Inflammatory macrophage treated with lipopolysaccharide for 4 hours (primary cell): ENCODE data around the gene FADS6.

Experiments
- DNase-seq: peaks from one replicate; pipeline ENCODE4 v3.0.0-alpha.2; 2020

FADS6 gene

GRCh38 chr17:74865504-74866197 lies 27.8 kb downstream of the FADS6 start:
- no peak for DNase-seq

GRCh38 chr17:74864866-74865395 lies 28.5 kb downstream of the FADS6 start:
- DNase-seq, result peak; percentile 62

DNA sequence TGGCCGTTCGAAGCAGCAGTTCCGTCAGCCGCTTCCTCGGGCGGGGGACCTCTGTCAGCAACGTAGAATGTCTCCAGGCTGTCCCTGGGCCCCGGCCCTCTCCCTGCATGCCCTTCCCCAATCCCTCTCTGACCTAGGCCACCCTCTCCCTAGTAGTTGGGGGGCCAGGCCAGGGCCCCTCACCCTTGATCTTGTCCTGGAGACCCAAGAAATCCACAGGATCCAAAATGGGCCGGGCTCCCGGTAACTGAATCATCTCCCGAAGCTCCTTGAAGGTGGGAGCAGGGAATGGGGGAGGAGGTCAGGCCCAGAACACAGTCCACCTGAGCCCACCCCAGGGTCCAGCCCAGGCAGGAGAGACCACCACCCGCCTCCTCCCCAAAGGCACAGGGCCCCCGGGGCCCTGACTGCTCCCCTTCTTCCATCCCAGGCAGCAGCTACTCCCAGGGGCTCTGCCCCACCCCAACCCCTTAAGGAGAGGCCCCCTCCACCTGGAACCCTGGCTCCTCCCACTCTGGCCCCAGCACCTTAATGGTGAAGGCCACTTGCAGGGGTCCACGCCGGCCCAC lies 29.1 kb downstream of the FADS6 start:
- no peak for DNase-seq

DNA sequence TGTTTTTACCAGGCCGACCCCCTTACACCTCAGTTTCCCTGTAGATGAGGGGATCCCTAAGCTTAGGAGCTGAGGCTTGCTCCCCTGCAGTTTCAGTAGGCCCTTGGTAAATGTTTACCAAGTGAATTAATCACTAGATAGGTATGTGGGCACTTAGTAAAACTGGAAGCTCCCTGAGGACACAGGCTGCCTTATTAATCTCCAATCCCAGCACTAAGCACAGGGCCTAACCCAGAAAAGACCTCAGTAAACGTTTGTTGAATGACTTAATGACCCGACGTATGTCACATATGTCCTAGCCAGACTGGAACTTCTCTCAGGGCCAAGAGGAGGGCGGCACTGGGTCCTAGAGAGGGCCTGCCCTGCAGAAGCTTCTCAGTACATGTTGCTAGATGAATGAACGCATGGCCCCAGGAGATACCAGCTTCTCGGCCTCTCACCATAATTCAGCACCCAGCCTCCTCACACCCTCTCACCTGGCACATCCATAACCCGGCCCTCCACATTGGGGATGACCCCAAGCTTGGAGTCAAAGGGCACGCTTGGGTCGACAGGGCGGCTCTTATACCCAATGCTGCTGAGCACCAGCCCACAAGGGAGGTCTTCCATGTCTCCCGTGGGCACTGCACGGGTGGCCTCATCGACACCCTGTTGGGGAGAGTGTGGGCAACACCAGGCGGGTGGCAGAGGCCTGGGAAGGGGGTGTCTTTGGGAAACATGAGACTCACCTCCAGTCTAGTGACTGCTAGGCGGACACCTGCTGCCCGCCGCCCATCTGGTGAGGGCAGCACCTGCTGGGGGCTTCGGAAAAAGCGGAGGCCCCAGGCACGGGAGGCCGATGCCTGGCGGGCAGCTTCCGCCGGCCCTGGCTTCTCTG lies 29.8 kb downstream of the FADS6 start:
- no peak for DNase-seq

- no peak for DNase-seq
These were observed 30.5 kb downstream of the FADS6 start for GRCh38 chr17:74862919-74863318.

- DNase-seq, result peak; percentile 51
These were observed 31.1 kb downstream of the FADS6 start for GRCh38 chr17:74862108-74862901.

GRCh38 chr17:74861662-74862107 lies 31.7 kb downstream of the FADS6 start:
- no peak for DNase-seq

DNA sequence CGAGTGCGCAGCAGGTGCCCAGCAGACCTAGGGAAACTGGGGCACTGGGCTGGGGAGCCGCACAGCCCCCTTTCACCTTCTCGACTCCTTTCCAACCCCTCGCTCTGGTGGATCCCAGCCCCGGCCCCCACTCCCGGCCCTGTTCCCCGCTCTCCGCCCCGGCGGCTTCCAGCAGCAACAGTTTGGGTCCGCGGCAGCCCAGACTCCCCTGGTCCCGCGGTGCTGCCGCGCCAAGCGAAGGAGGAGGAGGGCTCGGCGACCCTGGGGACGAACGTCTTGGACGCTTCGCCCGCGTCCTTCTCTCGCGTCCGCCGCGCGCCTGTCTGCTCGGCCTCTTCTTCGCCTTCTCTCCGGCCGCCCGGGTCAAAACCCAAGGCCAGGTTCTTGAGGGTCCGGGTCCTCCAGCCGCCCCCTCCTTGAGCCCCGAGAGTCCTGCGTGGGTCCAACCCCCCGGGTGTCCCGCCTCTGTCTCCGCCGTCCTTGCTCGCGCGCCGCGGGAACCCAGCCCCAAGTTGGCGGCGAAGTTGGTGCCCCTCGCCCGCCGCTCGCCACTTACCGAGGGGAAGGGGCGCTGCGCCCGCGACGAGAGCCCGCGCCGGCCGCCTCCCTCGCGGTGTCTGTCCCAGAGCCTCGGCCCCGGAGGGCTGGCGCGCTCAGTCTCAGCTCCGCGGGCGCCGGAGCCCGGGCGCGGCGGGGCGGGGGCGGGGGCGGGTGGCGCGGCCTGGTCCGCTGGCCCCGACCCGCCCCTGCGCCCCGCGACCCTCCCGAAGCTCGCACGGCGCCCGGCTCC lies 32.4 kb downstream of the FADS6 start:
- DNase-seq, result no peak

DNA sequence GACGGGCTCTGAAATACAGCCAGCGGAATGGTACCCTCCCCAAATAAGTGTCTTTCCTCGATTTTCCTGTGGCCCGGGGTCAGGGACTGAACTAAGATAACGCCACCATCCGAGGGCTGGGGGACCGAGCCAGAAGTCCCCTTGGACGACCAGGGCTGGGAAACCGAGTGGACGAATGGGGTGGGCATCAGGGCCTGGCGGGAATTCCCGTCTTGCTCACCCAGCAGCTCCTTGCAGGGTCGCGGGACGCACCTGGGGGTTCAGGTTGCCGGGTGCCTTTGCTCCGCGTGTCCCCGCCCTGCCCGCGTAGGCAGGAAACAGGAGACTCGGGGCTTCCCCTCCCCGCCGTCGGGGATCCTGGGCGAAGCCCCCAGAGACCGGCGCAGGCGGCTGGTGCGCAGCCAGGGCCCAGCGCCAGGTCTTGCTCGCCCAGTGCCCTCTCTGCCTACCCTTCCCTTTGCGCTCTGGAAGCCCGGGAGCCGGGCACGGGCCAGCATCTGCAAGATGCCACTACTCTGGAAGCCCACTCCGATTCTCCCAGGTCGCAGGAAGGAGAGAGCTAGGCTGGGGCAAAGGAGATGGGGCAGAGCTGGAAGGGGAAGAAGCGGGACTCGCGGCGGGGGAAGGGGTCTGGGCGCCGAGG lies 33.1 kb downstream of the FADS6 start:
- DNase-seq, result no peak

DNA sequence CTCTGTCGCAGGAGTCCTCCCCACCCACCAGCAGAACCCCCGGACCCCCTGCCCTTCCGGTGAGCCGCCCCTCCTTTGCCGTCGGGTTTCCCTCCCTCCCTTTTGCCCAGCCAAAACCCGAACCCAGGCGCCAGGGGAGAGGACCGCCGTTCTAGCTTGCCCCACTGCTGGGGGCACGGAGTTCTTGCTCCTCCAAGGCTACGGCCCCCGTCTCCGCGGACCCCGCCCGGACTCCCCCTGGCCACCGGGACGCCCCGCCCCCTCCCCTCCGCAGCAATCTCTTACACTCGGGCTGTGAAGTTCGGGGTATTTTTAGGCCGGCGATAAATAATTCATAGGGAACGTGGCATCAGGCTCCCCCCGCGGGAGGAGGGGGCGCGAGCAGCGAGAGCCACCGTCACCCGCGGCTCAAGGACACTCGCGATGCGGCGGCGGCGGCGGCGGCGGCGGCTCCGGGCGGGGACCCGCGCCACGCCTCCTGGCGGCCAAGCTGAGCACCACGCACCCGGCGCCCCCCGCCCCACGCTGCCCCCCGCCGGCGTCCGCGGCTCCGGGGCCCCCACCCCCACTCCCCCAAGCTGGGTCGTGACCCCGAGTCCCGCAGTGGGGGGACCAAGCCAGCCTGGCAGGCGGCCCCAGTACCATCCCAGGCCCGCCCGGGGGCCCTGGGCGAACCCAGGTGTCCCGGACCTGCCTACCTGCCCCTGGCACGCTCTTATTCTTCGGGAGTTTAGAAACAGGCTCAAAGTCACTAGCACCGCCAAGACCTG lies 33.8 kb downstream of the FADS6 start, which contains the start of gene GRIN2C:
Gene GRIN2C, minus strand, starts transcription at position 427 of the 770 bp plus-strand sequence. CDS start 4,793 bp downstream, outside the sequence.
- peak; percentile 11 for DNase-seq

DNA sequence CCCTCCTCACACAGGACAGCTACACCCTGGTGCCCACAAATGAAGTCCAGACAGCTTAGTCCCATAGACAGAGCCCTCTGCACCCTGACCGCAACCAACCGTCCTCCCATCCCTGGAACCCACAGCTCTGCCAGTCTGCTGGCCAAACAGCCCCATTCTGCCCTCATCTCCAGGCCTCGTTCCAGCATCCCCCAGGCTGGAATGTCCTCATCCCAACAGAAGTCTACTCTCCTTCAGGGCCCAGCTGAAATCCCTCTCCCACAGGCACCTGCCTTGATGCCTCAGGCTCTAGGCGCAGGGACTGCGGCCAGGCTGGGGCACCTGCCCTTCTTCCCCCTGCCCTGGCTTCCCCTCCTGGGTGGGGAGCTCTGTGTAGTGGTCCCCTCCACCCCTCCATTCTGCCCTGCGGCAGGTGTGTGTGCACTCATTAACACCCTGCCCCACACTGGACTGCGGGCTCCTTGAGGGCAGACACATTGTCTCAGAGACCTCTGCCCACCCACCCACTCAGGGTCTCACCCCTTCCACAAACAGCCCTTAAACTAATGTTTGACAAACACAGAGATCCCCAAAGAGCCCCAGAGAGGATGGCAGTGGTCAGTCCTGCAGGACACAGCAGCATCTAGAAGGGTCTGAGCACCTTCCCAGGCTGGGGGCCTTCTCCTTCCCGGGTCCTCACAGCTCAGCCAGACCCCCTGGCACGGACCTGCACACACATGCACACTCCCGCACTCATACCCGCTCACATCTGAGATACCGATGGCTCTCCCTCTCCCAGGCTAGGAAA lies 34.6 kb downstream of the FADS6 start:
- DNase-seq, result no peak

DNA sequence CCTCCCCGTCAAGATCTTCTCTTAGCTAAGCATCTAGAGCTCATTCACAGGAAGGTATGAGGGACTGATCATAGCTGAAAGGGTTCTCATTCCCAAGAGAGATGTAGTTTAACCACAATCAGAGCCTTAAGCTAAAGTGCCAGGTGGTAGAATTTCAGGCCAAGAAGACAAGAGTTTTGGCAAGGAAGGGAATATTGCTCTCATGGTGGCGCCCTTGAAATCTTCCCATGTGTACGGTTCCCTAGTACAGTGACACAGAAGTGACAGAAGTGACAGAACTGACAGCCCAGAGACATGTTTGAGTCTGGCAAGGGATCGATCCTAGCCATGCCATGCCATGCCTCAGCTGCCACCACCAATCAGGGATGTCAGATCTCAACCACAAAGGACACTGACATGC lies 36.2 kb downstream of the FADS6 start:
- no peak for DNase-seq

DNA sequence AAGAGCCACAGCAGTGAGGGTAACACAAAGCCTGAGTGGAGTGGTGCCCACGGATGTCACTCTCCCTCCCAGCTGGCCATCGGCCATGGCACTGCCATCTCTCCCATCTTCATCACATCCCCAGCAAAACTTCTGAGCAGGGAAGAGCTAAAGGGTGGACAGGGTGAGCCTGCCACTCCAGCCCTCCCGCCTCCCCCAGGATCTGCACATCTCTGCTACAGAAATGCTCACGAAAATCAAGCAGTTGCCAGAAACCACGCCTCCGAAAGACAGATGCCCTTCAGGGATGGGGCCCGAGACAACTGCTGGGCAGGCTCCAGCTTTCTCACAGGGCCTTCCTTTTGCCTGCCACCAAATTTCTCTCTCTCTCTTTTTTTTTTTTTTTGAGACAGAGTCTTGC lies 37.3 kb downstream of the FADS6 start:
- DNase-seq, result no peak

GRCh38 chr17:74855323-74855722 lies 38.1 kb downstream of the FADS6 start:
- DNase-seq, result no peak

DNA sequence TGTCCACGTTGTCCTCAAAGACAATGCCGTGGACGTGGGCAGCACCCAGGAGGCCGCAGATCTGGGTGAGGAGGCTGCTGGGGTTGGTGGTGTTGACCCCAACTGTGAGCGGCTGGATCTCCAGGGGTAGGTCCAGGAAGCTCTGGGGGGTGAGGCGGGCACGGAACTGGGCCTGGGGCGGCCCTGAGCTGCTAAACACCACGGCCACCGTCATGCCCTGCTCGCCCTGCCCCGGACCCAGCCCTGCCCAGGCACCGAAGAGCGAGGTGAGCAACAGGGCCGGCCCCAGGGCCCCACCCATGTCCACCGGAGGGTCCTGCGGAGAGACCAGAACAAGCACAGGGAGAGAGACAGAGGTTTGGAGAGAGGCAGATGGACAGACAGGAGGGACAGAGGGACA lies 38.6 kb downstream of the FADS6 start:
- DNase-seq, result no peak

DNA sequence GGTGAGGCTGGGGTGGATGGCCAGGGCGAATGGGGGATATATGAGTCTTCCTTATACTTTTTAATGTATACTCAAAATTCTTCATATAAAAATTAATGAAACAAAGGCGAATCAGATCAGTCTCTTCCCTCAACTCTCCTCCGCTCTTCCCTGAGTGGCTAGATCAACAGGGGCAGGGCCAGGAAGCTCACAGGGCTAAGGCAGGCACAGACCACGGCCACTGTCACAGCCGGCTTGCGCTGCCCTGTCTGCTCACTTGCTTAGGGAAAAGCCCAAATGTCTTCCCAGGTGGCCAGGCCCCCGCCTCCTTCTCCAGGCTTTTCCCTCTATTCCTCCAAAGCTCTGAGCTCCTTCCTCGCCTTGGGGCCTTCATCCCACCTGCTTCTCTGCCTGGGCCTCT lies 39.8 kb downstream of the FADS6 start:
- no peak for DNase-seq

- DNase-seq, result no peak
These were observed 40.4 kb downstream of the FADS6 start for GRCh38 chr17:74853048-74853397.

- DNase-seq, result no peak
These were observed 41.0 kb downstream of the FADS6 start for GRCh38 chr17:74852237-74853047.
